A549 (cell line): Measurements from ENCODE around the gene TNFRSF11A. TPM values are rescaled to one million over a fixed set of nuclear protein-coding genes. Genes with fewer than 3 reads are reported as not detected.

Experiments used
- ATAC-seq, 2 experiments: fragments of 200-7000 bp in 1 of 2; fragments of >200 bp in 1 of 2; cut with Nextera tagmentation in 1 of 2; cut with Tn5 transposase in 1 of 2; 3 replicates each; pipeline versions ENCODE4 v1.8.0 to v1.9.1; 2018 to 2020; ENCODE audit warnings: mild to moderate bottlenecking in 1 of 2, moderate library complexity in 1 of 2
- CTCF ChIA-PET: fragments of 300-600 bp; sonication (Branson Sonifier 250); formaldehyde crosslinking; extraction: SDS; loops from one replicate; lab custom pipeline; 2021; ENCODE audit warnings: antibody characterized with exemption, inconsistent platforms; lab: Yijun Ruan, JAX
- POLR2A ChIA-PET: fragments of 350-600 bp; formaldehyde crosslinking; extraction: SDS; loops from one replicate; lab custom pipeline; 2021; ENCODE audit warnings: antibody characterized with exemption, inconsistent platforms; lab: Yijun Ruan, JAX
- DNase-seq, 2 experiments: peaks; one replicate each; pipeline versions ENCODE4 v3.0.0 to v3.0.0-alpha.2; 2011 to 2016; ENCODE audit warnings: low read depth in 1 of 2, low spot score in 1 of 2
- FAIRE-seq: peaks from 2 replicates; lab custom pipeline; 2011; peaks lifted over from hg19 to GRCh38; lab: Jason Lieb, UNC
- H3K27ac ChIP-seq, 2 experiments: fragments of >200 bp; sonication (Bioruptor Twin); formaldehyde crosslinking; 3 replicates each; pipeline ENCODE4 v1.5.1; 2016 to 2017
- H3K4me1 ChIP-seq: fragments of >200 bp; sonication (Bioruptor Twin); formaldehyde crosslinking; 3 replicates; pipeline ENCODE4 v1.6.1; 2016
- H3K4me2 ChIP-seq: fragments of >200 bp; sonication (Bioruptor Twin); formaldehyde crosslinking; 3 replicates; pipeline ENCODE4 v1.6.1; 2016
- H3K4me3 ChIP-seq: fragments of >200 bp; sonication (Bioruptor Twin); formaldehyde crosslinking; 3 replicates; pipeline ENCODE4 v1.5.1; 2016
- H3K9me3 ChIP-seq: fragments of >200 bp; sonication (Bioruptor Twin); formaldehyde crosslinking; 3 replicates; pipeline ENCODE4 v1.6.1; 2016
- BHLHE40 ChIP-seq: IDR thresholded peaks from 2 replicates; pipeline ENCODE4 v1.6.1; 2012; ENCODE audit warnings: low read depth, low read length, inconsistent platforms
- CBX8 ChIP-seq: fragments of 200-600 bp; sonication (generic); IDR thresholded peaks from 2 replicates; pipeline ENCODE4 v1.6.1; 2016
- CHD2 ChIP-seq: fragments of 150-350 bp; IDR thresholded peaks from 2 replicates; pipeline ENCODE4 v1.6.1; 2014; ENCODE audit warnings: low read length; ENCODE audit not compliant: partially characterized antibody
- EHMT2 ChIP-seq: fragments of 200-600 bp; sonication (generic); IDR thresholded peaks from 2 replicates; pipeline ENCODE4 v1.6.1; 2016; ENCODE audit warnings: antibody characterized with exemption, low read depth, mild to moderate bottlenecking, moderate library complexity
- ELK1 ChIP-seq: fragments of 150-350 bp; IDR thresholded peaks from 2 replicates; pipeline ENCODE4 v1.6.1; 2014; ENCODE audit warnings: low read depth, mild to moderate bottlenecking, low read length
- EP300 ChIP-seq, 2 experiments: fragments of >200 bp; sonication (Bioruptor Twin); formaldehyde crosslinking; IDR thresholded peaks; 2 replicates in 1 of 2; 3 replicates in 1 of 2; pipeline ENCODE4 v1.6.1; 2016 to 2017
- ESRRA ChIP-seq: fragments of 150-350 bp; IDR thresholded peaks from 2 replicates; pipeline ENCODE4 v1.6.1; 2014; ENCODE audit warnings: mild to moderate bottlenecking, low read length, borderline replicate concordance
- HEYL ChIP-seq: fragments of 250-450 bp; sonication (Bioruptor Pico); IDR thresholded peaks from 2 replicates; pipeline ENCODE4 v1.8.0; 2021; ENCODE audit warnings: mild to moderate bottlenecking, moderate library complexity
- HMGXB4 ChIP-seq: fragments of 250-450 bp; sonication (Bioruptor Pico); IDR thresholded peaks from 2 replicates; pipeline ENCODE4 v1.5.0; 2021; ENCODE audit warnings: mild to moderate bottlenecking, moderate library complexity, borderline replicate concordance
- JUNB ChIP-seq: fragments of >200 bp; sonication (Bioruptor Twin); formaldehyde crosslinking; IDR thresholded peaks from 2 replicates; pipeline ENCODE4 v1.6.1; 2016
- KDM5A ChIP-seq: fragments of 200-600 bp; sonication (generic); IDR thresholded peaks from 2 replicates; pipeline ENCODE4 v1.6.1; 2016; ENCODE audit warnings: antibody characterized with exemption, mild to moderate bottlenecking
- MAFK ChIP-seq: fragments of 450-650 bp; IDR thresholded peaks from 2 replicates; pipeline ENCODE4 v1.6.1; 2014; ENCODE audit not compliant: partially characterized antibody
- MAZ ChIP-seq: fragments of 150-350 bp; IDR thresholded peaks from 2 replicates; pipeline ENCODE4 v1.6.1; 2014; ENCODE audit warnings: antibody characterized with exemption, low read depth, low read length, borderline replicate concordance
- NR3C1 ChIP-seq: fragments of >200 bp; sonication (Bioruptor Twin); formaldehyde crosslinking; IDR thresholded peaks from 3 replicates; pipeline ENCODE4 v1.6.1; 2017
- PBX3 ChIP-seq: IDR thresholded peaks from 2 replicates; pipeline ENCODE4 v1.6.1; 2012
- PHF8 ChIP-seq: fragments of 200-600 bp; sonication (generic); IDR thresholded peaks from 2 replicates; pipeline ENCODE4 v1.6.1; 2016; ENCODE audit warnings: low read depth, mild to moderate bottlenecking, antibody characterized with exemption, moderate library complexity, borderline replicate concordance
- RAD21 ChIP-seq, 2 experiments: fragments of >200 bp in 1 of 2; sonication (Bioruptor Twin) in 1 of 2; formaldehyde crosslinking in 1 of 2; IDR thresholded peaks in 1 of 2; conservative IDR thresholded peaks in 1 of 2; 2 replicates in 1 of 2; 3 replicates in 1 of 2; pipeline ENCODE4 v1.6.1; 2012 to 2018; ENCODE audit warnings: inconsistent platforms in 1 of 2
- SMC3 ChIP-seq: fragments of >200 bp; sonication (Bioruptor Twin); formaldehyde crosslinking; IDR thresholded peaks from 3 replicates; pipeline ENCODE4 v1.6.1; 2018; ENCODE audit warnings: inconsistent platforms
- SREBF2 ChIP-seq: fragments of 450-650 bp; IDR thresholded peaks from 2 replicates; pipeline ENCODE4 v1.6.1; 2014; ENCODE audit warnings: mild to moderate bottlenecking, moderate library complexity
- TP53 ChIP-seq: fragments of 250-450 bp; sonication (Bioruptor Pico); IDR thresholded peaks from 2 replicates; pipeline ENCODE4 v1.5.0; 2021; ENCODE audit warnings: mild to moderate bottlenecking, moderate library complexity
- WGBS: methylation state at CpG from one replicate; pipeline ENCODE4 v1.1.6; 2017; ENCODE audit errors: missing lambda C conversion rate; 5-methylcytosine and 5-hydroxymethylcytosine counted together
- polyA plus RNA-seq, 4 experiments: library from polyadenylated mRNA; depleted of rRNA in 3 of 4; stranded (reverse); fragments of >200 nt; fragmentation: RNase III in 1 of 4; extraction: RNeasy Plus Mini Kit Qiagen cat#74134 plus additional on column Dnase treatment in 1 of 4; gene quantifications; 2 replicates in 3 of 4; 3 replicates in 1 of 4; pipeline ENCODE4 v1.2.3, GENCODE V29; 2011 to 2017

The TNFRSF11A gene
- polyA plus RNA-seq, 2 of the 4 experiments (the other 2 are of a cell fraction): 1.9 to 4.0 TPM

- POLR2A ChIA-PET: no interaction called here
Observed at GRCh38 chr18:62412231-62412979, 87.3 kb downstream of the TNFRSF11A start.

GRCh38 chr18:62413206-62413605 is 88.1 kb downstream of the TNFRSF11A start:
- no peak overlapping the region for H3K4me3 ChIP-seq
- no peaks in the 10 kb centered on the region for H3K9me3 ChIP-seq
- H3K4me1 ChIP-seq: no peaks in the 10 kb centered on the region
- DNase-seq (no peak), ATAC-seq (no peak), FAIRE-seq (no peak)
- no peak for TF ChIP-seq SREBF2
- TF ChIP-seq ESRRA: no peak
- no peak for TF ChIP-seq HEYL (CRISPR knock-in tag)
- no peak for TF ChIP-seq ELK1
- no peak for TF ChIP-seq EHMT2
- no peak for TF ChIP-seq MAFK
- CTCF ChIA-PET: interaction anchor here (1.0 kb wide), 1 partner anchor 90 kb away, joined by 3 read pairs; no protein-coding TSS in a partner anchor
- POLR2A ChIA-PET: no interaction called here
- H3K4me2 ChIP-seq: no peak overlapping the region
- WGBS: 15% methylated on average over 1 of the region's 1 CpG
- no peak overlapping the region for H3K27ac ChIP-seq

More at GRCh38 chr18:62412231-62412979, 87.3 kb downstream of the TNFRSF11A start:
- DNase-seq (no peak), FAIRE-seq (no peak), ATAC-seq (no peak)
- no peak overlapping the region for H3K27ac ChIP-seq
- WGBS: 59% methylated on average over 5 of the region's 5 CpGs
- no peak overlapping the region for H3K4me2 ChIP-seq
- TF ChIP-seq MAFK (no peak), HMGXB4 (CRISPR knock-in tag) (no peak), NR3C1 (no peak), TP53 (CRISPR knock-in tag) (no peak), CBX8 (no peak), SMC3 (no peak)
- H3K4me3 ChIP-seq: no peak overlapping the region
- CTCF ChIA-PET: interaction anchor here (0.9 to 1.0 kb wide), 2 partner anchors 10 to 89 kb away, joined by 3 read pairs; no protein-coding TSS in a partner anchor
- no peaks in the 10 kb centered on the region for H3K9me3 ChIP-seq
- H3K4me1 ChIP-seq: no peaks in the 10 kb centered on the region

GRCh38 chr18:62418258-62418657 is 93.1 kb downstream of the TNFRSF11A start:
- DNase-seq: no peak
- H3K27ac ChIP-seq: no peak overlapping the region
- WGBS: 86% methylated on average over 1 of the region's 1 CpG
- ChIA-PET POLR2A (interaction anchor here (1.1 kb wide), 1 partner anchor 105 kb away, joined by 3 read pairs; the partner anchor contains the start of gene ZCCHC2), CTCF (interaction anchor here (1.0 to 1.1 kb wide), 2 partner anchors 18 to 166 kb away, joined by 3 to 6 read pairs; no protein-coding TSS in a partner anchor)
- TF ChIP-seq KDM5A (no peak), NR3C1 (no peak), HMGXB4 (CRISPR knock-in tag) (no peak), HEYL (CRISPR knock-in tag) (no peak), RAD21 (conservative IDR thresholded peaks at IDR 0.05 in 1 of 2, IDR thresholded peaks at IDR 0.05 in 1 of 2) (no peak), SMC3 (no peak), PBX3 (no peak), EP300 (IDR thresholded peaks at IDR 0.05) (no peak), CHD2 (no peak), JUNB (no peak), BHLHE40 (no peak), MAZ (no peak), PHF8 (no peak)
- H3K4me3 ChIP-seq: no peak overlapping the region
- H3K4me1 ChIP-seq: peaks cover 15% of the 10 kb centered on the region
- FAIRE-seq: no peak
- no peaks in the 10 kb centered on the region for H3K9me3 ChIP-seq
- H3K4me2 ChIP-seq: no peak overlapping the region
- ATAC-seq: no peak
